Endothelial cell of umbilical vein (primary cell): Measurements from ENCODE around the gene JMJD7. TPM values are rescaled to one million over a fixed set of nuclear protein-coding genes. Genes with fewer than 3 reads are reported as not detected.

Source experiments
- BruUV-seq: library from RNA; stranded (reverse); fragments of 400-500 nt; replicated peaks from 2 replicates; lab custom pipeline; 2021; lab: Mats Ljungman, UMichigan
- CTCF ChIA-PET: fragments of 300-600, 350-600 bp; sonication (Branson Sonifier 250); formaldehyde crosslinking; loops from one replicate; lab custom pipeline; 2021; ENCODE audit warnings: antibody characterized with exemption, inconsistent platforms; lab: Charles Lee
- POLR2A ChIA-PET: fragments of 300-600, 350-600 bp; sonication (Branson Sonifier 250); formaldehyde crosslinking; loops from one replicate; lab custom pipeline; 2021; ENCODE audit warnings: antibody characterized with exemption, inconsistent platforms; lab: Charles Lee
- DNase-seq: peaks from one replicate; pipeline ENCODE4 v3.0.0-alpha.2; 2011; ENCODE audit warnings: low read depth, low spot score
- FAIRE-seq: peaks from 2 replicates; lab custom pipeline; 2011; peaks lifted over from hg19 to GRCh38; lab: Jason Lieb, UNC
- H2AFZ ChIP-seq: 2 replicates; pipeline ENCODE4 v1.6.0; 2012; ENCODE audit warnings: low read depth, low read length, control low read depth, inconsistent platforms
- H3K27ac ChIP-seq: 2 replicates; pipeline ENCODE4 v1.5.1; 2011; ENCODE audit warnings: low read depth, mild to moderate bottlenecking, control low read depth, low read length, moderate library complexity; ENCODE audit not compliant: insufficient read depth
- H3K27me3 ChIP-seq, 2 experiments: 2 replicates each; pipeline versions ENCODE4 v1.6.0 to v1.6.1; 2011; ENCODE audit warnings: low read length in 2 of 2, mixed read lengths in 1 of 2; ENCODE audit not compliant: control insufficient read depth in 2 of 2, insufficient read depth in 2 of 2
- H3K36me3 ChIP-seq, 2 experiments: 2 replicates in 1 of 2; 3 replicates in 1 of 2; pipeline ENCODE4 v1.5.1; 2011; ENCODE audit warnings: low read length in 2 of 2, mild to moderate bottlenecking in 1 of 2, moderate library complexity in 1 of 2; ENCODE audit not compliant: control insufficient read depth in 2 of 2, insufficient read depth in 2 of 2; ENCODE audit errors: extremely low read depth in 1 of 2
- H3K4me1 ChIP-seq: 3 replicates; pipeline ENCODE4 v1.5.1; 2011; ENCODE audit warnings: mild to moderate bottlenecking, low read length; ENCODE audit not compliant: control insufficient read depth, insufficient read depth; ENCODE audit errors: extremely low read depth
- H3K4me2 ChIP-seq: 2 replicates; pipeline ENCODE4 v1.6.1; 2011; ENCODE audit warnings: low read length, control low read depth, mixed read lengths; ENCODE audit not compliant: insufficient read depth
- H3K4me3 ChIP-seq, 3 experiments: fragments of 200-600 bp in 1 of 3; sonication (generic), shearing (Covaris generic) in 1 of 3; replicated peaks in 1 of 3; 2 replicates each; pipeline ENCODE4 v1.5.1; 2011 to 2016; ENCODE audit warnings: control low read depth in 3 of 3, low read length in 3 of 3, mild to moderate bottlenecking in 2 of 3, inconsistent platforms in 1 of 3, low read depth in 1 of 3, moderate library complexity in 1 of 3; ENCODE audit not compliant: insufficient read depth in 1 of 3
- H3K79me2 ChIP-seq: 2 replicates; pipeline ENCODE4 v1.6.0; 2012; ENCODE audit warnings: low read length, inconsistent platforms; ENCODE audit not compliant: control insufficient read depth, insufficient read depth
- H3K9ac ChIP-seq: replicated peaks from 2 replicates; pipeline ENCODE3; 2011; ENCODE audit warnings: low read length, control low read depth; ENCODE audit not compliant: insufficient read depth; ENCODE audit errors: extremely low read depth
- H3K9me1 ChIP-seq: replicated peaks from 3 replicates; pipeline ENCODE4 v1.6.0; 2011; ENCODE audit warnings: mild to moderate bottlenecking, low read length; ENCODE audit not compliant: control insufficient read depth, insufficient read depth; ENCODE audit errors: extremely low read depth
- H3K9me3 ChIP-seq: replicated peaks from 2 replicates; pipeline ENCODE4 v1.5.1; 2012; ENCODE audit warnings: low read length, inconsistent platforms; ENCODE audit not compliant: control insufficient read depth, insufficient read depth
- H4K20me1 ChIP-seq: replicated peaks from 2 replicates; pipeline ENCODE3; 2011; ENCODE audit warnings: mild to moderate bottlenecking, low read length; ENCODE audit not compliant: control insufficient read depth, insufficient read depth; ENCODE audit errors: extremely low read depth
- CTCF ChIP-seq, 2 donors: IDR thresholded peaks; 1 replicate in 1 of 2; 2 replicates in 1 of 2; pipeline ENCODE4 v1.5.1; 2011; ENCODE audit warnings: low read length in 2 of 2, mild to moderate bottlenecking in 2 of 2, moderate library complexity in 2 of 2, control low read depth in 1 of 2, inconsistent platforms in 1 of 2, low read depth in 1 of 2; ENCODE audit not compliant: insufficient read depth in 1 of 2; ENCODE audit errors: extremely low read depth in 1 of 2
- FOS ChIP-seq: IDR thresholded peaks from 2 replicates; pipeline ENCODE4 v1.6.1; 2011; ENCODE audit warnings: mild to moderate bottlenecking, low read length, moderate library complexity, borderline replicate concordance; ENCODE audit not compliant: insufficient read depth
- GATA2 ChIP-seq: IDR thresholded peaks from 2 replicates; pipeline ENCODE4 v1.7.0; 2011; ENCODE audit warnings: low read depth, mild to moderate bottlenecking, moderate library complexity, mixed read lengths, low read length; ENCODE audit not compliant: insufficient read length, insufficient read depth
- MAX ChIP-seq: IDR thresholded peaks from 2 replicates; pipeline ENCODE4 v1.6.1; 2011; ENCODE audit not compliant: insufficient read depth, insufficient read length
- POLR2A ChIP-seq: IDR thresholded peaks from 2 replicates; pipeline ENCODE4 v1.6.1; 2012; ENCODE audit warnings: low read depth, mild to moderate bottlenecking, control low read depth, low read length
- dilution Hi-C: fragments of 300-500 bp; cut with MboI; formaldehyde crosslinking; loops from one replicate; pipeline ENCODE4 v1.15.0; 2019; ENCODE audit warnings: low sequenced_read_pairs; ENCODE audit not compliant: extremely low pct_ligation_motif_present
- intact Hi-C: fragments of 100-400 bp; cut with micrococcal nuclease; formaldehyde crosslinking; loops from one replicate; pipeline ENCODE4 v1.10.0; 2022
- polyA plus RNA-seq, 4 experiments: library from polyadenylated mRNA; depleted of rRNA in 3 of 4; stranded (reverse) in 3 of 4; unstranded in 1 of 4; fragments of >200 nt; gene quantifications; 2 replicates each; pipeline versions ENCODE4 v1.2.1 to v1.2.3, GENCODE V29; 2011 to 2012; ENCODE audit warnings: missing spikeins in 1 of 4
- total RNA-seq: library from RNA; stranded (reverse); gene quantifications from 2 replicates; pipeline ENCODE4 v1.2.3, GENCODE V29; 2021

JMJD7 gene
- total and polyA plus RNA-seq, 2 donors (not counting 3 experiments of a cell fraction or from before 2014, with no cell fraction given), result 7.3 to 11.4 TPM

- H3K9ac ChIP-seq, result no peak overlapping the region
Observed at GRCh38 chr15:41804916-41805666, 22.8 kb upstream of the JMJD7 start.

GRCh38 chr15:41805711-41806110 lies 22.2 kb upstream of the JMJD7 start:
- Histone ChIP-seq H3K9ac (no peak overlapping the region), H3K9me3 (no peaks in the 10 kb centered on the region), H3K4me1 (peaks cover 27% of the 10 kb centered on the region), H3K4me2 (no peak overlapping the region), H3K9me1 (no peaks in the 10 kb centered on the region), H3K36me3 (peaks cover 0 to under 1% of the 10 kb centered on the region in 2 experiments), H3K27me3 (no peaks in the 10 kb centered on the region), H2AFZ (no peak overlapping the region), H4K20me1 (no peaks in the 10 kb centered on the region), H3K4me3 (no peak overlapping the region), H3K79me2 (peaks cover 15% of the 10 kb centered on the region), H3K27ac (no peak overlapping the region)
- FAIRE-seq (no peak), DNase-seq (no peak)
- CTCF ChIA-PET, result interaction anchor here (1.1 to 15.9 kb wide), 4 partner anchors 17 to 202 kb away, joined by 3 to 754 read pairs (median 6); partner anchors contain the start of gene MAPKBP1
- dilution Hi-C loops, result no loop called here
- BruUV-seq, result no TSS peak
- intact Hi-C loops, result no loop called here
- TF ChIP-seq POLR2A (no peak), CTCF (IDR thresholded peaks at IDR 0.05; ENCODE audit: extremely low read depth in 1 of 2, insufficient read depth in 1 of 2, low read depth in 1 of 2, low read length in 2 of 2) (no peak), FOS (no peak)
- POLR2A ChIA-PET, result no interaction called here

More at GRCh38 chr15:41804916-41805666, 22.8 kb upstream of the JMJD7 start:
- BruUV-seq, result no TSS peak
- H3K27me3 ChIP-seq, result no peaks in the 10 kb centered on the region
- ChIA-PET CTCF (interaction anchor here (1.1 to 15.9 kb wide), 4 partner anchors 17 to 201 kb away, joined by 3 to 754 read pairs (median 6); partner anchors contain the start of gene MAPKBP1), POLR2A (no interaction called here)
- no peak overlapping the region for H2AFZ ChIP-seq
- dilution Hi-C loops (no loop called here), intact Hi-C loops (no loop called here)
- no peaks in the 10 kb centered on the region for H3K9me3 ChIP-seq
- DNase-seq (peak; percentile 71), FAIRE-seq (no peak)
- peaks cover 0 to 6% of the 10 kb centered on the region in 2 experiments for H3K36me3 ChIP-seq
- H3K4me2 ChIP-seq, result no peak overlapping the region
- H3K4me3 ChIP-seq, result no peak overlapping the region
- H3K4me1 ChIP-seq, result peaks cover 27% of the 10 kb centered on the region
- no peaks in the 10 kb centered on the region for H3K9me1 ChIP-seq
- no peaks in the 10 kb centered on the region for H4K20me1 ChIP-seq
- TF ChIP-seq GATA2, result no peak
- TF ChIP-seq MAX, result no peak
- no peak for TF ChIP-seq POLR2A
- H3K79me2 ChIP-seq, result peaks cover 15% of the 10 kb centered on the region
- no peak overlapping the region for H3K27ac ChIP-seq
